DND-41 (cell line): ENCODE measurements around the gene IER2.

Experiments
- ATAC-seq: fragments of 200-7000 bp; cut with Tn5 transposase; 3 replicates; pipeline ENCODE4 v1.9.1; 2021; ENCODE audit warnings: low read depth; ENCODE audit not compliant: insufficient read depth
- DNase-seq: peaks from one replicate; pipeline ENCODE4 v3.0.0-alpha.2; 2020
- H2AFZ ChIP-seq: 2 replicates; pipeline ENCODE4 v1.6.0; 2012; ENCODE audit warnings: low read depth, low read length
- H3K27ac ChIP-seq: 2 replicates; pipeline ENCODE4 v1.5.1; 2012; ENCODE audit warnings: low read length, inconsistent platforms
- H3K27me3 ChIP-seq: fragments of 200-600 bp; sonication (generic); 2 replicates; pipeline ENCODE4 v1.6.0; 2012; ENCODE audit warnings: low read length, mild to moderate bottlenecking, inconsistent platforms; ENCODE audit not compliant: insufficient read depth, poor library complexity
- H3K36me3 ChIP-seq: 2 replicates; pipeline ENCODE4 v1.5.1; 2012; ENCODE audit warnings: low read length, inconsistent platforms; ENCODE audit not compliant: insufficient read depth
- H3K4me1 ChIP-seq: 2 replicates; pipeline ENCODE4 v1.5.1; 2012; ENCODE audit warnings: mild to moderate bottlenecking, low read length; ENCODE audit not compliant: insufficient read depth
- H3K4me2 ChIP-seq: 2 replicates; pipeline ENCODE4 v1.6.0; 2012; ENCODE audit warnings: mild to moderate bottlenecking, moderate library complexity, low read length, inconsistent platforms; ENCODE audit not compliant: insufficient read depth
- H3K4me3 ChIP-seq, 2 experiments: fragments of 200-600 bp in 1 of 2; shearing (Covaris generic) in 1 of 2; 2 replicates each; pipeline ENCODE4 v1.5.1; 2012 to 2016; ENCODE audit warnings: inconsistent platforms in 2 of 2, low read length in 2 of 2, mild to moderate bottlenecking in 2 of 2, low read depth in 1 of 2, moderate library complexity in 1 of 2
- H3K79me2 ChIP-seq: 2 replicates; pipeline ENCODE4 v1.6.0; 2012; ENCODE audit warnings: low read length, inconsistent platforms; ENCODE audit not compliant: insufficient read depth
- H3K9ac ChIP-seq: 2 replicates; pipeline ENCODE4 v1.6.0; 2012; ENCODE audit warnings: low read depth, mild to moderate bottlenecking, inconsistent platforms, low read length, moderate library complexity
- H3K9me3 ChIP-seq: 2 replicates; pipeline ENCODE4 v1.5.1; 2012; ENCODE audit warnings: low read length, moderate library complexity, mild to moderate bottlenecking, inconsistent platforms; ENCODE audit not compliant: insufficient read depth, severe bottlenecking
- H4K20me1 ChIP-seq: 2 replicates; pipeline ENCODE4 v1.6.0; 2012; ENCODE audit warnings: low read length; ENCODE audit not compliant: insufficient read depth
- EZH2 ChIP-seq: IDR thresholded peaks from 3 replicates; pipeline ENCODE4 v1.6.1; 2012; ENCODE audit warnings: borderline replicate concordance, low read depth, mild to moderate bottlenecking, moderate library complexity, low read length, inconsistent platforms; ENCODE audit not compliant: severe bottlenecking
- TF ChIP-seq, protein P1 (sequence below): IDR thresholded peaks from 2 replicates; pipeline ENCODE4 v1.5.1; 2012; ENCODE audit warnings: borderline replicate concordance, low read length, moderate library complexity, mild to moderate bottlenecking; ENCODE audit not compliant: poor library complexity, severe bottlenecking; ENCODE audit errors: extremely low read depth

IER2 gene

DNA sequence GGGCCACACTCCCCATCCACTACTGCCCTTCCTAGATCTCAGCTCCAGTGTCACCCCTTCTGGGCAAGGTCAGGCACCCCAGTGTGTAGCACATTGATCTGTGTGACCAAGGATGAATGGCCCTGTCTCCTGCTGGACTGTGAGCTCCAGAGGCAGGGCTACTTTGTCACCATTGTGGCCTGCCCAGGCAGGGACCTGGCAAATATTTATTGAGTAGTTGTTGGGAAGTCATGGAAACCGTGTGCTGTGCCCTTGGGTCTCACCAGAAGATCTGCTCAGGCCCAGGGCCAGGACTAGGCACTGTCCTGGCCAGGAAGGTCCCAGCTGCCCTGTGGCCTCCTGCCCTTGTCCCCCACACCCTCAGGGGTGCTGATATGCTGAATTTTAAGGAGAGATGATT is 21.6 kb upstream of the IER2 start:
- Histone ChIP-seq H3K9ac (no peak overlapping the region), H3K36me3 (peaks cover 40% of the 10 kb centered on the region), H4K20me1 (peaks cover 75% of the 10 kb centered on the region), H3K27me3 (no peaks in the 10 kb centered on the region), H3K4me1 (no peaks in the 10 kb centered on the region), H3K27ac (no peak overlapping the region), H3K9me3 (no peaks in the 10 kb centered on the region), H3K4me3 (no peak overlapping the region), H3K79me2 (peaks cover 92% of the 10 kb centered on the region), H3K4me2 (no peak overlapping the region), H2AFZ (no peak overlapping the region)
- no peak for TF ChIP-seq EZH2
- TF ChIP-seq, protein P1, sequence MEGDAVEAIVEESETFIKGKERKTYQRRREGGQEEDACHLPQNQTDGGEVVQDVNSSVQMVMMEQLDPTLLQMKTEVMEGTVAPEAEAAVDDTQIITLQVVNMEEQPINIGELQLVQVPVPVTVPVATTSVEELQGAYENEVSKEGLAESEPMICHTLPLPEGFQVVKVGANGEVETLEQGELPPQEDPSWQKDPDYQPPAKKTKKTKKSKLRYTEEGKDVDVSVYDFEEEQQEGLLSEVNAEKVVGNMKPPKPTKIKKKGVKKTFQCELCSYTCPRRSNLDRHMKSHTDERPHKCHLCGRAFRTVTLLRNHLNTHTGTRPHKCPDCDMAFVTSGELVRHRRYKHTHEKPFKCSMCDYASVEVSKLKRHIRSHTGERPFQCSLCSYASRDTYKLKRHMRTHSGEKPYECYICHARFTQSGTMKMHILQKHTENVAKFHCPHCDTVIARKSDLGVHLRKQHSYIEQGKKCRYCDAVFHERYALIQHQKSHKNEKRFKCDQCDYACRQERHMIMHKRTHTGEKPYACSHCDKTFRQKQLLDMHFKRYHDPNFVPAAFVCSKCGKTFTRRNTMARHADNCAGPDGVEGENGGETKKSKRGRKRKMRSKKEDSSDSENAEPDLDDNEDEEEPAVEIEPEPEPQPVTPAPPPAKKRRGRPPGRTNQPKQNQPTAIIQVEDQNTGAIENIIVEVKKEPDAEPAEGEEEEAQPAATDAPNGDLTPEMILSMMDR: no peak
- DNase-seq: no peak
- ATAC-seq: no peak

DNA sequence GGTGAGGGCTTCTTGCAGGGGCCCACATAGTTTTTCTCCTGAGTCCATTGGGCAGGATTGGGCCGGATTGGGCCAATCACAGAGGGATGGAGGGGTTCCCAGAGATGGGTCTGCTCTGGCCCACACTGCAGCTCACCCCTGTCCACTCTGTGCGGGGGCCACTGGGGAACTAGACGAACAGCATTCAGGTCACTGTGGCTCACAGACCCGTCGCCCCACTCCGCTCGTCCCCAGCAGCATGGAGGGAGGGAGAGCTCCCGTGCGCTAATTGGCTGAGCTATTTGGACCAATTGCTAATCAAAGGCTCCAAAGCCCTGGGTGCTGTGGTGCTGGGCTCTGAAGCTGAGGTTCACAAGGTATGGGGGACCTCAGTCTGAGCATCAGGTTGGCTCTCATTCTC is 20.8 kb upstream of the IER2 start:
- H3K36me3 ChIP-seq: peaks cover 42% of the 10 kb centered on the region
- peaks cover 74% of the 10 kb centered on the region for H4K20me1 ChIP-seq
- no peaks in the 10 kb centered on the region for H3K27me3 ChIP-seq
- no peak overlapping the region for H3K4me3 ChIP-seq
- no peak overlapping the region for H3K9ac ChIP-seq
- ATAC-seq (no peak), DNase-seq (no peak)
- H3K79me2 ChIP-seq: peaks cover 91% of the 10 kb centered on the region
- no peaks in the 10 kb centered on the region for H3K9me3 ChIP-seq
- H3K4me1 ChIP-seq: no peaks in the 10 kb centered on the region
- no peak overlapping the region for H2AFZ ChIP-seq
- H3K27ac ChIP-seq: no peak overlapping the region
- TF ChIP-seq, protein P1: no peak
- no peak for TF ChIP-seq EZH2
- H3K4me2 ChIP-seq: no peak overlapping the region

DNA sequence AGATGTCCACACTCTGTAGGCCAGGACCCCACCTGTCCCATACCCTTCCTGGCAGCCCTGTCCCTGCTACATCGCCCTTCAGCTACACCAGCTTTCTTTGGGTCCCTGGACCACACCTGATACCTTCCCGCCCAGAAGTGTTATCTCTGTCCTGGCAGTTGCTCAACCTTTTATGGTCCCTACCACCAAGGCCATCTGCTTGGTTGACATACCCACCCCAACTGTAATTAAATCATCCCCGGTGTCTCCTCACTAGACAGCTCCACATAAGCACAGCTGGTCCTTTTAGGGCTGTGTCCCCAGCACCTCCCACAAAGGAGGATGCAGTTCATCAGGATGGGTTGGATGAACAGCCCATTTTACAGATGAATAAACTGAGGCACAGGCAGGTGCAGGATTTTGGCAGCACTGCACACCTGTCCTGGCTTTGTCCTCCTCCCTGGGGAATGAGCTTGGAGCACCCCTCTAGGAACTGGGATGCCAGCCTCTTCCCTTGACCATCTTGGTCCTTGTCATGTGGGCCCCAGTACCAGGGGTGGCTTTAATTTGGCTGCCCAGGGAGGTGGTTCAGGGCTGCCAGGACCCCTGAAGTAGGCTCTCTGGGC is 19.2 kb upstream of the IER2 start:
- no peak for ATAC-seq
- no peaks in the 10 kb centered on the region for H3K4me1 ChIP-seq
- no peaks in the 10 kb centered on the region for H3K27me3 ChIP-seq
- no peak overlapping the region for H3K4me3 ChIP-seq
- H3K9me3 ChIP-seq: no peaks in the 10 kb centered on the region
- H3K9ac ChIP-seq: no peak overlapping the region
- H3K4me2 ChIP-seq: no peak overlapping the region
- DNase-seq: no peak
- TF ChIP-seq, protein P1: no peak
- no peak for TF ChIP-seq EZH2
- H4K20me1 ChIP-seq: peaks cover 84% of the 10 kb centered on the region
- peaks cover 81% of the 10 kb centered on the region for H3K79me2 ChIP-seq
- H2AFZ ChIP-seq: no peak overlapping the region
- no peak overlapping the region for H3K27ac ChIP-seq
- peaks cover 50% of the 10 kb centered on the region for H3K36me3 ChIP-seq
